Endodermal cell (in vitro differentiated cells): ENCODE measurements around the gene FDXACB1. TPM values are rescaled to one million over a fixed set of nuclear protein-coding genes. Genes with fewer than 3 reads are reported as not detected.

Experiments
- DNase-seq: peaks from one replicate; pipeline ENCODE4 v3.0.0-alpha.2; 2017
- H3K27ac ChIP-seq: 2 replicates; pipeline ENCODE4 v1.5.1; 2013; ENCODE audit warnings: mild to moderate bottlenecking, low read depth, low read length, moderate library complexity
- H3K27me3 ChIP-seq: 2 replicates; pipeline ENCODE4 v1.6.1; 2013; ENCODE audit warnings: mild to moderate bottlenecking, low read length, moderate library complexity; ENCODE audit not compliant: insufficient read depth, control insufficient read depth, poor library complexity, severe bottlenecking
- H3K36me3 ChIP-seq: 2 replicates; pipeline ENCODE4 v1.7.0; 2013; ENCODE audit warnings: mild to moderate bottlenecking, low read length, moderate library complexity; ENCODE audit not compliant: control insufficient read depth, insufficient read depth
- H3K4me1 ChIP-seq: one replicate; pipeline ENCODE4 v1.7.0; 2013; ENCODE audit warnings: low read length; ENCODE audit not compliant: control insufficient read depth, insufficient read depth
- H3K4me3 ChIP-seq: 2 replicates; pipeline ENCODE4 v1.5.1; 2013; ENCODE audit warnings: mild to moderate bottlenecking, low read length, moderate library complexity
- H3K9ac ChIP-seq: 2 replicates; pipeline ENCODE4 v1.6.1; 2013; ENCODE audit warnings: mild to moderate bottlenecking, low read length, moderate library complexity; ENCODE audit not compliant: poor library complexity, severe bottlenecking; ENCODE audit errors: extremely low read depth
- H3K9me3 ChIP-seq: 2 replicates; pipeline ENCODE4 v1.6.1; 2013; ENCODE audit warnings: mild to moderate bottlenecking, low read length, moderate library complexity; ENCODE audit not compliant: control insufficient read depth
- H3K27ac Mint-ChIP-seq: 2 replicates; pipeline ENCODE4 v1.8.0; 2020; ENCODE audit warnings: mixed read lengths
- H3K27me3 Mint-ChIP-seq: 2 replicates; pipeline ENCODE4 v1.8.0; 2021; ENCODE audit warnings: mild to moderate bottlenecking, mixed read lengths; ENCODE audit not compliant: insufficient read depth
- H3K36me3 Mint-ChIP-seq: 2 replicates; pipeline ENCODE4 v1.8.0; 2020; ENCODE audit warnings: low read depth, mixed read lengths
- H3K4me1 Mint-ChIP-seq: 2 replicates; pipeline ENCODE4 v1.8.0; 2020; ENCODE audit warnings: mixed read lengths
- H3K4me3 Mint-ChIP-seq: 2 replicates; pipeline ENCODE4 v1.8.0; 2020; ENCODE audit warnings: mild to moderate bottlenecking, moderate library complexity, mixed read lengths
- H3K9me3 Mint-ChIP-seq: 2 replicates; pipeline ENCODE4 v1.8.0; 2020; ENCODE audit warnings: mild to moderate bottlenecking, mixed read lengths
- WGBS, 2 experiments: methylation state at CpG; one replicate each; pipeline versions ENCODE4 v1.1.5 to v1.1.7; 2013; ENCODE audit warnings: missing lambda C conversion rate in 2 of 2, mixed read lengths in 1 of 2; ENCODE audit not compliant: insufficient coverage in 1 of 2, insufficient read length in 1 of 2; 5-methylcytosine and 5-hydroxymethylcytosine counted together
- total RNA-seq, 2 donors: library from RNA; stranded (reverse); fragmentation: NEBNext Ultra II Directional in 1 of 2; extraction: Animal tissue kit (Norgen Biotek cat#: 25700) in 1 of 2; gene quantifications; 2 replicates in 1 of 2; 3 replicates in 1 of 2; pipeline ENCODE4 v1.2.1, GENCODE V29; 2021
- TF ChIP-seq, protein P1 (sequence below): fragments of 200-600 bp; sonication (generic); conservative IDR thresholded peaks from 2 replicates; pipeline ENCODE4 v1.5.0; 2021; ENCODE audit warnings: antibody characterized with exemption, mild to moderate bottlenecking

FDXACB1 gene
- total RNA-seq, 2 donors from 2014 or later, result 1.7 to 2.7 TPM

DNA sequence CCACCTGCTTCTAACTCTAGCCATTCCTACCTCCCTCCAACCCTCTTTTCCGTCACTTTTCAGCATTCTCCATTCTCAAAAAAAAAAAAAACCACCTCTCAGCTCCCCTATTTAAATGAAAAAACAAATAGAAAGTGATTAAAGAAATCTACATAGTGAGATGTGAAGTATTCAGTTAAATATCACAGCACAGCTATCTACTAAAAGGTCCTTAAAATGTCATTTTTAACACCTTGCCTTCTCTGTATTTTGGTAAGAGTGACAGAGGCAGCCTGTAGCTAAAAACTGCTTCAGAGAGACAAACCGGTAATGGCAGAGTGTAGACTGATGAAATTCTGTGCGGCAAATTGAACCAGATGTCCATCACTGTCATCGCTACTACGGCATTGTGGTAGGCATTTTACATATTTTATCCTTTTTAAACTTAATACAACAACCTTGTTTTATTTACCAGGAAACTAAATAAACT, 7.2 kb downstream of the FDXACB1 start:
- no peaks in the 10 kb centered on the region for H3K27me3 ChIP-seq
- H3K4me3 ChIP-seq, result peak overlapping the region; percentile 95
- Mint-ChIP-seq H3K9me3 (no peaks in the 10 kb centered on the region), H3K4me3 (peak overlapping the region; percentile 87), H3K27ac (peak overlapping the region; percentile 73), H3K36me3 (peaks cover 17% of the 10 kb centered on the region), H3K4me1 (peaks cover 9% of the 10 kb centered on the region), H3K27me3 (no peaks in the 10 kb centered on the region)
- no peaks in the 10 kb centered on the region for H3K9me3 ChIP-seq
- H3K9ac ChIP-seq, result peak overlapping the region; percentile 48
- no peak overlapping the region for H3K27ac ChIP-seq
- DNase-seq, result no peak
- 77 to 95% methylated on average over 2 to 5 of the region's 5 CpGs for whole genome bisulfite sequencing, 2 experiments
- H3K36me3 ChIP-seq, result peaks cover 7% of the 10 kb centered on the region
- H3K4me1 ChIP-seq, result no peaks in the 10 kb centered on the region
- TF ChIP-seq, protein P1, sequence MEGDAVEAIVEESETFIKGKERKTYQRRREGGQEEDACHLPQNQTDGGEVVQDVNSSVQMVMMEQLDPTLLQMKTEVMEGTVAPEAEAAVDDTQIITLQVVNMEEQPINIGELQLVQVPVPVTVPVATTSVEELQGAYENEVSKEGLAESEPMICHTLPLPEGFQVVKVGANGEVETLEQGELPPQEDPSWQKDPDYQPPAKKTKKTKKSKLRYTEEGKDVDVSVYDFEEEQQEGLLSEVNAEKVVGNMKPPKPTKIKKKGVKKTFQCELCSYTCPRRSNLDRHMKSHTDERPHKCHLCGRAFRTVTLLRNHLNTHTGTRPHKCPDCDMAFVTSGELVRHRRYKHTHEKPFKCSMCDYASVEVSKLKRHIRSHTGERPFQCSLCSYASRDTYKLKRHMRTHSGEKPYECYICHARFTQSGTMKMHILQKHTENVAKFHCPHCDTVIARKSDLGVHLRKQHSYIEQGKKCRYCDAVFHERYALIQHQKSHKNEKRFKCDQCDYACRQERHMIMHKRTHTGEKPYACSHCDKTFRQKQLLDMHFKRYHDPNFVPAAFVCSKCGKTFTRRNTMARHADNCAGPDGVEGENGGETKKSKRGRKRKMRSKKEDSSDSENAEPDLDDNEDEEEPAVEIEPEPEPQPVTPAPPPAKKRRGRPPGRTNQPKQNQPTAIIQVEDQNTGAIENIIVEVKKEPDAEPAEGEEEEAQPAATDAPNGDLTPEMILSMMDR, result no peak

DNA sequence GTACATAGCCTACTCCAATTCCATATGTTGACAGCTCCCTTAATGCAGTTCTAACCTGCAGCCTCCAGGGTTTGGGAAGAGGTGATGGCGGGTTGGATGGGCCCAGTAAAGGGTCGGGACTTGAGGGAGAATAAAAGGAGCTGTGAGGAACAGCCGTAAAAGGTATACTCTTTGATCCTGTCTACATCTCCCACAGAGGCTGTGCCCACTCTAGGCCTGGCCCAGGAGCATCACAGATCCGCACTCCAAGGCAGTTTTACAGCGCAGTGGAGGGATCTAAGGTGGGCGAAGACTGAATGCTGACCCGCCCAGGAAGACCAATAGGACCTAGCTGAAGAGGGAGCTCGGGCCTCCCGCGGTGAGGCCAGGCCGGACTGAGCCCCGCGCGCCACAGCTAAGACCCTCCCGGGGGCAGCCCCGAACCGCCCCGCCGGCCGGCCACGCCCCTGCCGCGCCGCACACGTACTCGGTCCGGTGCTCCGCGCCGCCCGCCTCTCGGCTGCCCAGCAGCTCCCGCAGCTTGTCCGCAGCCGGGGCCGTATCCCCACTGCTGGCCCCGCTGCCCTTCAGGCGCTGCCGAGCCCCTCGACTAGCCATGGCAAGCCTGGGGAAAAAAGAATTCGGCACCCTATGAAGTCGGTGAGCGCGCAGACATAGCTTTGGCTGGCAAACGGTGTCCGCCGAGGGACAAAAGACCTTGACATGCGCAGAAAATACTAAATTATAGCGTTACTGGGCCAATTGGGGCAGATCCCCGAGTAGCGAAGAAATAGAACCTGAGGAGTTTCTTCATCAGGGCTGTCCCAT, 7.9 kb downstream of the FDXACB1 start, which contains the start of gene ALG9:
Gene ALG9 (minus strand): TSS at position 696 of the 807 bp plus-strand sequence. CDS start 99 bp downstream, at position 597.
- Histone ChIP-seq H3K4me3 (peak within 1 kb of the TSS; percentile 95), H3K36me3 (peaks cover 12% of the 10 kb centered on the region), H3K4me1 (no peaks in the 10 kb centered on the region), H3K27me3 (no peaks in the 10 kb centered on the region), H3K9ac (peak within 1 kb of the TSS; percentile 48), H3K27ac (peak within 1 kb of the TSS; percentile 34), H3K9me3 (no peaks in the 10 kb centered on the region)
- Mint-ChIP-seq H3K9me3 (no peaks in the 10 kb centered on the region), H3K27ac (peak within 1 kb of the TSS; percentile 92), H3K4me1 (peaks cover 9% of the 10 kb centered on the region), H3K36me3 (peaks cover 23% of the 10 kb centered on the region), H3K4me3 (peak within 1 kb of the TSS; percentile 87), H3K27me3 (no peaks in the 10 kb centered on the region)
- WGBS, 2 experiments, result 0 to 1% methylated on average over 15 to 51 of the region's 51 CpGs
- DNase-seq, result peak; percentile 93
- TF ChIP-seq, protein P1, result peak; percentile 69

DNA sequence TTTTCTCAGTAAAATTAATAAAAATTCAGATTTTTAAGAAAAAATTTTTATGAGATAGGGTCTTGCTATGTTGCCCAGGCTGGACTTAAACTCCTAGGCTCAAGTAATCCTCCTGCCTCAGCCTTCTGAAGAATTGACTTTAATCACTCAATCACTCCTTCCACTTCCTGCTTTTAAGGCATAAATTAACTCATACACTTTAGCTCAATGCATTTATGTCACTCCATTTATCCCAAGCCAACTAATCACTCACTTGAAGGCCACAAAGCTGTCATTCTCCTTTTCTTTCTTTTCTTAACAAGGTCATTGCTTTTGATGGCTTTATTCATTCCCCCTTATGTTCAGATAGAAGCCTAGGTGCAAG, 8.5 kb downstream of the FDXACB1 start:
- Mint-ChIP-seq H3K36me3 (peaks cover 24% of the 10 kb centered on the region), H3K9me3 (no peaks in the 10 kb centered on the region), H3K4me3 (peak overlapping the region; percentile 87), H3K27me3 (no peaks in the 10 kb centered on the region), H3K4me1 (peaks cover 9% of the 10 kb centered on the region), H3K27ac (peak overlapping the region; percentile 92)
- no peaks in the 10 kb centered on the region for H3K9me3 ChIP-seq
- H3K9ac ChIP-seq, result peak overlapping the region; percentile 48
- TF ChIP-seq, protein P1, result no peak
- H3K36me3 ChIP-seq, result peaks cover 14% of the 10 kb centered on the region
- H3K4me1 ChIP-seq, result no peaks in the 10 kb centered on the region
- H3K27ac ChIP-seq, result no peak overlapping the region
- DNase-seq, result no peak
- H3K27me3 ChIP-seq, result no peaks in the 10 kb centered on the region
- peak overlapping the region; percentile 95 for H3K4me3 ChIP-seq
